HG02642 (cell line): ENCODE results near the gene FGF14.
"Not testable (repeated sequence)": the region's sequence is repeated elsewhere in the genome, so short reads cannot be mapped to it uniquely, and the experiment has no call there.

Experiments
- ATAC-seq: cut with Tn5 transposase; IDR thresholded peaks from one replicate; pipeline ENCODE4 v1.9.1; 2021; ENCODE audit warnings: mild to moderate bottlenecking; ENCODE audit not compliant: unreplicated experiment, poor library complexity

Gene FGF14

DNA sequence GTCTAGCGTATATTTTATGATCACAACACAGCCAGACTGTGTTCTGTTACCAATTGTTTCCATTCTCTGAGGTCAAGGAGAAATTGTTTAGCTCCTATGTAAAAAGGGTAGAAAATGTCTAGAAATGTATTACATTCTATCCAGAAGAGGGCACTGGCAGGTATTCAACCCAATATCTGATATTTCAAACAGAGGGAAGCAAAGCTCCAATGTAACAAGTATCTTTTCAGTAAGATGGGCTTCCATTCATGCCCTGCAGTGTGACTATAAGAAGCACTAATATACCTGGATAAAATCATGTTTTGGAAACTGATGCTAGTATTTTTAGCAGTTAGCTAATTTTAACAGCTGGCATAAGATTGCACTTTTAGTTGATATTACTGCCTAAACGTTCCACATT, 312.7 kb downstream of the FGF14 start:
- no peak for ATAC-seq

GRCh38 chr13:102073251-102073650, 328.6 kb downstream of the FGF14 start:
- no peak for ATAC-seq

DNA sequence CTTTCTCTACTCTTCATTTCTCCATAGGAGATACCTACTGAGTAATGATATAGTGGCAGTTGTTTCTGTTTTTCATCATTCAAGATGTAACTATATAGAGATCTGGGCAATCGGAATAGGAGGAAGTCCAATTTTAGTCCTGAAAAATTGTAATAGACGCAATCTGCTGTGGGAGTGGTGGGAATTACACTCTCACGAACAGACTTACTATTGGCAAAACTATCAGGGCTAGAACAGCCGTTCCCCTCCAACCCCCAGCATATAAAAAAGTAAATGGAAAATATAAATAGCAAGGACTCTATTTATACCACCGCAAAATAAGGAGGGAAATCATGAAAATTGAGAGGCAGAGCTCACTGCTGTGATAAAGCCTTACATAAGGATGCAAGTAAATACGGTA, 330.1 kb downstream of the FGF14 start:
- no peak for ATAC-seq

GRCh38 chr13:102068323-102068722, 333.5 kb downstream of the FGF14 start:
- ATAC-seq: not testable (repeated sequence)

GRCh38 chr13:102055090-102055779, 346.6 kb downstream of the FGF14 start:
- no peak for ATAC-seq

DNA sequence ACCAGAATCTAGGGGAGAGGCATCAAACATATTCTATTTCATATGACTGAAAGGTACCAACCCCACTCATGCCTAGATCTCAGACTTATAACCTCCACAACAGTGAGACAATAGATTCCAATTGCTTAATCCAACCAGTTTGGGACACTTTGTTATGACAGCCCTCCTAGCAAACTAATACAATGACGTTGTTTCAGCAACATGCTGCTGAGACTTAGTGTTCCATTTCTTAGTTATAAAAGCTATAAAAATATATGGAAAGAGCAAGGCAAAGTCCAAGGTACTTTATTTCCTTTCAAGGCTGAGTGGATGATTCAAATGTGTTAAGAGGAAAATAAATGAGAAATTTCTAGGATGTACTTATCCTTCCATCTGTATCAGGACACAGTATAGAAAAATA, 352.0 kb downstream of the FGF14 start:
- ATAC-seq: no peak

DNA sequence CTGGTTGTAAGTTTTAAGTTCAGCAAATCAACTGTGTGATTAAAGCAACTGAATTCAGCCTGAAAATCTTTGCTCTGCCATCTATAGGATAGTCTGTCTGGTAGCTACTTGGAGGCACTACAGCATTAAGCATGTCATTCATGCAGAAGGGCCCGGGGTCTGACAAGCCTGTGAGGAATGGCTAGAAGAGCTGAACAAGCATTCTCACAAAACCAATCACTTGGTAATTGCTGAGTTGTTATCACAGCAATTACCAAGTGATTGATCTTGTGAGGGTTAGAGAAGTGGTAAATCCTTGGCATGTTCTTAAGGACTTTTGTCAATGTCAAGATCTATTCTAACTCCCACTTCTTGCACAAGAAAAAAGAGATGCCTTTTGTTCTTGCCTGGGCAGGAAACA, 356.1 kb downstream of the FGF14 start:
- no peak for ATAC-seq

GRCh38 chr13:102042746-102043145, 359.1 kb downstream of the FGF14 start:
- ATAC-seq: no peak

- no peak for ATAC-seq
These were observed 360.3 kb downstream of the FGF14 start for GRCh38 chr13:102041544-102041943.

DNA sequence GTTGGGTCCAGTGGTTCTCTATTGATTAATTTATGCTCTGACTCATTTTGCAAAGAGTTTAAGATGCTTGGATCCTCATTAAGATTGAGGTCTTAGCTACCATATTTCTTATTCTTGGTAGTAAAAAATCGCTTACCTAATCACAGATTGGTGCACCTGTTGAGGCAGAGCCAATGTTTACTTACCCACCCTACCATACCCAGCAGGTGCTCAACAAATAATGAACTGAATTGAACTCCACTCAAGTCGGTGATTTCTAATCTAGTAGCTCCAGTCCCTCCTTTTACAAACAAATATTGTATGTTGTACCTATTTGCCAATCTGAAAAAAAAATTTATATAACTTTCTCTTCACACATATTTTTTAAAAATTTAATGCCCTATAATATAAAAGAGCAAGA, 361.0 kb downstream of the FGF14 start:
- no peak for ATAC-seq

- ATAC-seq: no peak
These were observed 362.6 kb downstream of the FGF14 start for GRCh38 chr13:102039264-102039663.

DNA sequence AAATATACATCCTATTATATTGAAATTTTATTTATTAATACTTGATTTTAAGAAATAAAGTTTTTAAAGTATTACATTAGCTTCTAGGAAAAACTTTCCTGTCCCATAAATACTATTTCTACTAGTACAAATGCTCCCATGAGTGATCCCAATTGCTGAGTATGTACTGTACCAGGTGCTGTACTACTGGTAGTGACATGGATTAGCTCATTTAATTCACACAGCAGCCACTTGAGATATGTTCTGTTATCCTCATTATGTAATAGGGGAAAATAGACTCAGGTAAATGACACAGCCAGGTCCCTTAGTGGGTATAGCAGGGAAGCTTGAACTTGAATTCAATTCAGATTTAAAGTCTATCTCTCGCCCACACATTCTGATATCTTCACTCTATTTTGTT, 363.1 kb downstream of the FGF14 start:
- no peak for ATAC-seq

DNA sequence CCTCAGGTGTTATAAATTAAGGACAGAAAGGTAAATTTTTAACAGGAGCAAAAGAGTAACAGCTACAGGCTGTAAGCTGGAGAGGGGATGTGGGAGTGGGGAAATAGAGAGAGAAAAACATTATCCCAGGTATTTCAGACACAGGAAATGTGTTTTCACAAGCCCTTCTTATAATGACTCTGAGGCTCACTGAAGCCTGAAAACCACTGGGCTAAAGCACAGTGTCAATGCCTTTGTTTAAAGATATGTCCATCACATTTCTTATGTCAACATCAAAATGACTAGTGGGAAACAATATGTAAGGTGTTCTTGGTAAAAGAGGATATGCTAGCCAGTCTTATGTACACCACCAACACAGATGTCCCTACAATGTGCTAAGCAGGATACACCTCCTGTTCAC, 365.9 kb downstream of the FGF14 start:
- ATAC-seq: no peak

GRCh38 chr13:102033857-102034331, 368.0 kb downstream of the FGF14 start:
- no peak for ATAC-seq

DNA sequence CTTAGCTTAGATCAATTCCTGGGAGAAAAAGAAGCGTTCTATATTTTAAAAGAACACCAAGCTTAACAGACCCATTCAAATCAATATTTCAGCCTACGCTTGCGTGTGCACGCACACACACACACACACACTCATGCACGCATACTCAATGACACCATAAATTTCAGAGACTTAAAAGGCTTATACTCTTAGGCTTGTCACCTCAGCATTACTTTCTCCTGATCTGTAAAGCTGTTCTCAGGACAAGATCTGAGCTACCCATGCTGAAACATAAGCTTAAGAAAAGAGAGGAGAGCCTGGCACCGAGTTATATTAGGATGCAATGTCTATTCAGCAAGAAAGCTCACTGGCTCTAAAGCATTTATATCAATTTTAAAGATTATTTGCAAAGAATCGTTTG, 368.5 kb downstream of the FGF14 start:
- ATAC-seq: no peak

DNA sequence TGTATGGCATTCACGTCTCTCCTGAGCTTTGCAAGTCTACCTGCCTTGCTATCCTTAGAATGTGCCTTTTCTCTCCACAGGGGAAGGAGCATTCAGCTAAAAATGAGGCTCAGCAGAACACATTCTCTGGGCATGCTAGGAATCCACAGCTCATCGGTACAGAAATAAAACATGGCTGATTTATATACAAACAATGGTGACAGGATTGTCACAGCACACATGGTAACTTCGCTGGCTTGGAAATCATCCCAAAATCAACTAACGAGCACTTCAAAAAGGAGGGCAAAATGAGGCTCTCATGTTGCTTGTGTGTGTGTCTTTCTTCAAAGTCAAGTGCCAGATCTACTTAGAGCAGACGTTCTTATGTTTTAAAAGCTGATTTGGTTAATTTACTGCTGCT, 373.0 kb downstream of the FGF14 start:
- no peak for ATAC-seq

GRCh38 chr13:102028206-102028605, 373.6 kb downstream of the FGF14 start:
- no peak for ATAC-seq

GRCh38 chr13:102021777-102022176, 380.1 kb downstream of the FGF14 start:
- ATAC-seq: no peak

DNA sequence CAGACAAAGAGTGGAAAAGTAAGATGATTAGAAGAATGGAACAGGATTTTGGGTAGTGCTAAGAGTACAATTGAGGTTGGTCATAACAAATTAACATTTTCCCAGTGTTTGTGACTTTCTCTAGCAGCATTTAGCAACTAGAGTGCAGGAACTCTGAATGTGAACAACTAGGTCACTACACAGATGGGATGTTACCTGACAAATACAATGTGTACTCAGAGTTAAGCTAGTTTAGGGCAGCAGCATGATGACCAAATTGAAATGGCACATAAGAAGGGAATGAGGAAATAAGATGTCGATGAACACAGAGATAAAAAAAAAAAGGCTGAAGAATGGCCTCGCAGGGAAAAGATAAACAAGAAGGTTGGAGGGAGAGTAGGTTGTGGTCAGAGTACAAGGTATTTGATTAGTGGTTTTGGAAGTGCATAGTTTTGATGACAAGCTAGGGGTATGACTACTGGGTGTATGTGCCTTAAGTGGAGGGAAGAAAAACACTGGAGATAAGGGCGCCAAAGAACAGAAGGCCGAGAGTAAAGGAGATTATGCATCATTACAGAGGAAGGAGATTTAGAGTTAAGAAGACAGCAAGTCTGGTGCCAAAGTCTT, 381.1 kb downstream of the FGF14 start:
- ATAC-seq: no peak

DNA sequence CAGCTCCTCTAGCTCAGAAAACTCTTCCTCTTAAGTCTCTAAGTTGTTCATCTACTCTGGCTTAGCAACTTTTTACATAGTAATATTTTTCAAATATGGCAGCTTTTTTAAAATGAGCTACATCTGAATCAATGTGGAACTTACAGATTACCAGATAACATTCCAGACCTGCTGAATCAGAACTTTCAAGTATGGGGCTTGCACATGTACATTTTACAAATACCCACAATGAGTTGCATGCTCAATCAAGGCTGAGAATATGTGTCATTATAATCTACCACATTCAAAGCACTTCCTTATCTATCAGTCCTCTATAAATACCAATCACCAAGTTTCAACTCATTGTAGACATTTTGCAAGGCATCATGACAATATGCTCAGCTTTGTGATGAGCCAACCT, 383.1 kb downstream of the FGF14 start:
- no peak for ATAC-seq

DNA sequence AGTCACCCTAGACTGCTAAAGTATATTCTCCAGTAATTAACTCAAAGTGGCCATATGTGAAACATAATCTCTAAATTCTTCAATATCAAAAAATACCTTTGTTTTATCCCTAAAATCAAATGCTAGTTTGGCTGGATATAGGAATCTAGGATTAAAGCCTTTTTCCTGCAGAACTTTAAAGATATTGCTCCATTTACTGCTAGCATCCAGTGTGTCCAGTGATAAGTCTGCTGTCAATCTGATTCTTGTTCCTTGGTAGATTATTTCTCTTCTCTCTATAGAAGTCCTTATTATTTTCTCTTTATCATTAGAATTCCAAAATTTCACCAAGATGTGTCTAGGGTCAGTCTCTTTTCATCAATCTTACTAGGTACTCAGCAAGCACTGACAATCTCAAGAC, 384.6 kb downstream of the FGF14 start:
- ATAC-seq: no peak
